ENCODE measurements around the gene GABBR2. TPM values are rescaled to one million over a fixed set of nuclear protein-coding genes. Genes with fewer than 3 reads are reported as not detected.

GABBR2 gene
- total RNA-seq, 1 donor from 2014 or later, result 116 TPM

GRCh38 chr9:98597236-98597771, 111.4 kb downstream of the GABBR2 start:
- DNase-seq, result no peak
- H3K27me3 Mint-ChIP-seq (ENCODE audit: unreplicated experiment), result peaks cover 5% of the 10 kb centered on the region
- peaks cover 5% of the 10 kb centered on the region for H3K36me3 Mint-ChIP-seq (ENCODE audit: unreplicated experiment)

GRCh38 chr9:98596486-98596885, 112.2 kb downstream of the GABBR2 start:
- Mint-ChIP-seq H3K4me3 (ENCODE audit: unreplicated experiment) (no peak overlapping the region), H3K4me1 (ENCODE audit: low read depth, unreplicated experiment) (peaks cover 62% of the 10 kb centered on the region), H3K27ac (ENCODE audit: unreplicated experiment) (peak overlapping the region; percentile 84), H3K27me3 (ENCODE audit: unreplicated experiment) (peaks cover 6% of the 10 kb centered on the region), H3K9me3 (ENCODE audit: unreplicated experiment) (peaks cover 21% of the 10 kb centered on the region), H3K36me3 (ENCODE audit: unreplicated experiment) (peaks cover 5% of the 10 kb centered on the region)
- TF ChIP-seq CTCF (IDR thresholded peaks at IDR 0.05; ENCODE audit: partially characterized antibody, unreplicated experiment), result no peak
- DNase-seq, result no peak

More at GRCh38 chr9:98597236-98597771, 111.4 kb downstream of the GABBR2 start:
- H3K4me1 Mint-ChIP-seq (ENCODE audit: low read depth, unreplicated experiment), result peaks cover 57% of the 10 kb centered on the region
- no peak overlapping the region for H3K27ac Mint-ChIP-seq (ENCODE audit: unreplicated experiment)
- no peak overlapping the region for H3K4me3 Mint-ChIP-seq (ENCODE audit: unreplicated experiment)
- no peak for TF ChIP-seq CTCF (IDR thresholded peaks at IDR 0.05; ENCODE audit: partially characterized antibody, unreplicated experiment)
- peaks cover 19% of the 10 kb centered on the region for H3K9me3 Mint-ChIP-seq (ENCODE audit: unreplicated experiment)

- TF ChIP-seq CTCF (IDR thresholded peaks at IDR 0.05; ENCODE audit: partially characterized antibody, unreplicated experiment), result no peak
- Mint-ChIP-seq H3K9me3 (ENCODE audit: unreplicated experiment) (peaks cover 18% of the 10 kb centered on the region), H3K36me3 (ENCODE audit: unreplicated experiment) (no peaks in the 10 kb centered on the region), H3K4me3 (ENCODE audit: unreplicated experiment) (no peak overlapping the region), H3K27me3 (ENCODE audit: unreplicated experiment) (peaks cover 14% of the 10 kb centered on the region), H3K27ac (ENCODE audit: unreplicated experiment) (peak overlapping the region; percentile 72), H3K4me1 (ENCODE audit: low read depth, unreplicated experiment) (peaks cover 69% of the 10 kb centered on the region)
- no peak for DNase-seq
Measured at GRCh38 chr9:98594546-98595160, 114.1 kb downstream of the GABBR2 start.

- H3K27me3 Mint-ChIP-seq (ENCODE audit: unreplicated experiment), result peaks cover 17% of the 10 kb centered on the region
- H3K9me3 Mint-ChIP-seq (ENCODE audit: unreplicated experiment), result peaks cover 18% of the 10 kb centered on the region
- no peak for DNase-seq
Measured at GRCh38 chr9:98593354-98594253, 115.1 kb downstream of the GABBR2 start.

More at GRCh38 chr9:98593354-98594253, 115.1 kb downstream of the GABBR2 start:
- H3K4me3 Mint-ChIP-seq (ENCODE audit: unreplicated experiment), result no peak overlapping the region
- no peaks in the 10 kb centered on the region for H3K36me3 Mint-ChIP-seq (ENCODE audit: unreplicated experiment)
- TF ChIP-seq CTCF (IDR thresholded peaks at IDR 0.05; ENCODE audit: partially characterized antibody, unreplicated experiment), result no peak
- peak overlapping the region; percentile 52 for H3K27ac Mint-ChIP-seq (ENCODE audit: unreplicated experiment)
- peaks cover 72% of the 10 kb centered on the region for H3K4me1 Mint-ChIP-seq (ENCODE audit: low read depth, unreplicated experiment)
